ENCODE results near the gene MERTK.

The MERTK gene

DNA sequence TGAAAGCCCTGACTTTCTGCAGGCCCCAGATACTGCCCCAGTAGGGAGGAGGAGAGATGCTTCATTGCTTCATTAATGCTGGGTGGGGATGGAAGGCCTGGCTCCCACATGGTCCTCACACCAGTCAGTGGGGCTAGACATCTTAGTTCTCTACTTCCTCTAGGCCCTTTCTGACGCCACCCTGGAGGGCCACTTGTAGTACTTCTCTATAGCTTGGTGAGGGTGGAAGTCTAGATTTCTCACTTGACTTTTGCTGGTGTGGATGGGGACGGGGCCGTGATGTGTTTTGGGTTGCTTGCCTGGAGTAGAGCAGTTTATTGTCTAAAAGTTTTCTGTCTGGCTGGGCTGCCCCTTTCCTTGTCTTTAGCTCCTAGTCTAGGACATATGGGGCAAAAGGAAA is 18.7 kb downstream of the MERTK start:
- Histone ChIP-seq H3K36me3 (no peaks in the 10 kb centered on the region), H3K4me3 (ENCODE audit: low read depth, low read length) (no peak overlapping the region), H3K27ac (no peak overlapping the region), H3K9me3 (ENCODE audit: severe bottlenecking) (no peaks in the 10 kb centered on the region), H3K27me3 (ENCODE audit: insufficient read depth, low read depth, severe bottlenecking) (no peaks in the 10 kb centered on the region)
- TF ChIP-seq, protein P1, sequence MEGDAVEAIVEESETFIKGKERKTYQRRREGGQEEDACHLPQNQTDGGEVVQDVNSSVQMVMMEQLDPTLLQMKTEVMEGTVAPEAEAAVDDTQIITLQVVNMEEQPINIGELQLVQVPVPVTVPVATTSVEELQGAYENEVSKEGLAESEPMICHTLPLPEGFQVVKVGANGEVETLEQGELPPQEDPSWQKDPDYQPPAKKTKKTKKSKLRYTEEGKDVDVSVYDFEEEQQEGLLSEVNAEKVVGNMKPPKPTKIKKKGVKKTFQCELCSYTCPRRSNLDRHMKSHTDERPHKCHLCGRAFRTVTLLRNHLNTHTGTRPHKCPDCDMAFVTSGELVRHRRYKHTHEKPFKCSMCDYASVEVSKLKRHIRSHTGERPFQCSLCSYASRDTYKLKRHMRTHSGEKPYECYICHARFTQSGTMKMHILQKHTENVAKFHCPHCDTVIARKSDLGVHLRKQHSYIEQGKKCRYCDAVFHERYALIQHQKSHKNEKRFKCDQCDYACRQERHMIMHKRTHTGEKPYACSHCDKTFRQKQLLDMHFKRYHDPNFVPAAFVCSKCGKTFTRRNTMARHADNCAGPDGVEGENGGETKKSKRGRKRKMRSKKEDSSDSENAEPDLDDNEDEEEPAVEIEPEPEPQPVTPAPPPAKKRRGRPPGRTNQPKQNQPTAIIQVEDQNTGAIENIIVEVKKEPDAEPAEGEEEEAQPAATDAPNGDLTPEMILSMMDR (IDR thresholded peaks at IDR 0.05; ENCODE audit: low read depth, low read length): no peak
- no peak for DNase-seq

- no peak overlapping the region for H3K27ac ChIP-seq
- no peaks in the 10 kb centered on the region for H3K9me3 ChIP-seq (ENCODE audit: severe bottlenecking)
- no peak overlapping the region for H3K4me3 ChIP-seq (ENCODE audit: low read depth, low read length)
- no peaks in the 10 kb centered on the region for H3K27me3 ChIP-seq (ENCODE audit: insufficient read depth, low read depth, severe bottlenecking)
- TF ChIP-seq, protein P1 (IDR thresholded peaks at IDR 0.05; ENCODE audit: low read depth, low read length): no peak
- DNase-seq: no peak
- H3K36me3 ChIP-seq: no peaks in the 10 kb centered on the region
These were observed 20.0 kb downstream of the MERTK start for GRCh38 chr2:111918383-111918806.

DNA sequence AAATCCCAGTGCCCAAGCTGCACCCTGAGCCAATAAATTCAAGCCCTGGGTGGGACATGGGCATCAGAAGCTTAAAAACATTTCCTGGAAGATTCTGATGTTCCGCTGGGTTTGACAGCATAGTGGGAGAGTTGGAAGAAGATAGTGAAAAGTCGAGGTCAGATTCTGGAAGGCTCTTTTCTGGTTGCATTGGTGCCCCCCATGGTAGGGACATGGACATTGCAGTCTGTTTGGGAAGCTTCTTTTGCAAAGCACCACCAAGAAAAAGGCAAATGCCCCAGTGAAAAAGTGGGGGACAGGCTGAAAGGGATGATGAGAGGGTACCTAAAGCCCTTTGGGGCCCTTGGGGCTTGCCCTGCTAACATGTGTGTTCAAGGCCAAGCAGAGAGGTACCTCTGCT is 21.0 kb downstream of the MERTK start:
- Histone ChIP-seq H3K27me3 (ENCODE audit: insufficient read depth, low read depth, severe bottlenecking) (no peaks in the 10 kb centered on the region), H3K9me3 (ENCODE audit: severe bottlenecking) (no peaks in the 10 kb centered on the region), H3K4me3 (ENCODE audit: low read depth, low read length) (no peak overlapping the region), H3K27ac (no peak overlapping the region), H3K36me3 (no peaks in the 10 kb centered on the region)
- TF ChIP-seq, protein P1 (IDR thresholded peaks at IDR 0.05; ENCODE audit: low read depth, low read length): peak; percentile 30; the same call in 1 of the 2 replicates
- no peak for DNase-seq

DNA sequence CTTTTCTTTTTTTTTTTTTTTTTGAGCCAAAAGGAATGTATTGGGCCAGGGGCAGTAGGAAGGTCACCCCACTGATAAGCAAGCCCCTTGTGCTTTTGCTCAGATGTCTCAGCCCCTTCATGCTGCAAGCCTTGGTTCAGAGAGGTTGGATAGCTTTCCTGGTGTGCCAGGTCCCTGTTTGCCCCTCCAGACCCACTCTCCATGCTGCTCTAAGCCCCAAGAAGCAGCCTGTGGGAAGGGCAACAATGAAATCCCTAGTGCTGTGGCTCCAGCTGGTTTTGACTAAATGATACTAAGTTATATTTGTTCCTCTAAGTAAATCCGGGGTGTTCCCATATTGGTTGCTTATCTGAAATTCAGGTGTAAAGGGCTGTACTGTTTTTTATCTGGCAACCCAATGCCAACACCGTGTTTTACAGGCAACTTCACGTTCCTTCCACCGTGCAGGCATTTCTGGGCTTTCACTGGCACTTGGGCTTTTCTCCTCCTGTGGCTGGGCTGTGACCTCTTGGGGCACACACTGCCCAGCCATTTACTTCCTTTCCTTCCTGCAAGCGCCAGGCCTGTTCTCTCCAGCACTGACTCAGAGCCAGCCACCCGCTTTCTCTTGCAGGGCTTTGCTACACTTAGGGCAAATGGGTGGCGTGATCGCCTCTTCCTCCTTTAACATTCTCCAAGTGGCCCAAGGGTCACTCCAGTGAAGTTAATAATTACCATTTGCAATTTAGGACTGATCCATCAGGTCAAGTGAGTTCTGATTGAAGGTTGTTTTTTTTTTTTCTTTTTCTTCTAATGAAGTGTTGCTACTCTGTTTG is 21.6 kb downstream of the MERTK start:
- TF ChIP-seq, protein P1 (IDR thresholded peaks at IDR 0.05; ENCODE audit: low read depth, low read length): no peak
- H3K9me3 ChIP-seq (ENCODE audit: severe bottlenecking): no peaks in the 10 kb centered on the region
- no peak overlapping the region for H3K4me3 ChIP-seq (ENCODE audit: low read depth, low read length)
- H3K27me3 ChIP-seq (ENCODE audit: insufficient read depth, low read depth, severe bottlenecking): no peaks in the 10 kb centered on the region
- H3K36me3 ChIP-seq: no peaks in the 10 kb centered on the region
- no peak overlapping the region for H3K27ac ChIP-seq
- no peak for DNase-seq

- no peaks in the 10 kb centered on the region for H3K27me3 ChIP-seq (ENCODE audit: insufficient read depth, low read depth, severe bottlenecking)
These were observed 24.9 kb downstream of the MERTK start for GRCh38 chr2:111923276-111923804.

More at GRCh38 chr2:111923276-111923804, 24.9 kb downstream of the MERTK start:
- TF ChIP-seq, protein P1 (IDR thresholded peaks at IDR 0.05; ENCODE audit: low read depth, low read length): no peak
- no peaks in the 10 kb centered on the region for H3K36me3 ChIP-seq
- no peak overlapping the region for H3K27ac ChIP-seq
- no peak for DNase-seq
- no peak overlapping the region for H3K4me3 ChIP-seq (ENCODE audit: low read depth, low read length)
- H3K9me3 ChIP-seq (ENCODE audit: severe bottlenecking): no peaks in the 10 kb centered on the region
